Measurements from ENCODE around the gene NFIA. TPM values are rescaled to one million over a fixed set of nuclear protein-coding genes. Genes with fewer than 3 reads are reported as not detected.

The NFIA gene
- total RNA-seq, 2 donors from 2014 or later, result 17.3 to 27.3 TPM

GRCh38 chr1:61434276-61434675, 351.9 kb downstream of the NFIA start:
- H3K4me1 Mint-ChIP-seq (ENCODE audit: low read depth), result no peaks in the 10 kb centered on the region
- no peak overlapping the region for H3K27ac Mint-ChIP-seq
- H3K4me3 Mint-ChIP-seq, result no peak overlapping the region
- H3K36me3 Mint-ChIP-seq (ENCODE audit: insufficient read depth in 2 of 2), result peaks cover 0 to 2% of the 10 kb centered on the region in 2 donors
- ATAC-seq (replicated peaks in 1 of 2) (peak in 1 of 2 donors; percentile 65), DNase-seq (no peak)
- no peaks in the 10 kb centered on the region for H3K27me3 Mint-ChIP-seq (ENCODE audit: low read depth)
- H3K9me3 Mint-ChIP-seq, result no peaks in the 10 kb centered on the region

GRCh38 chr1:61435226-61435625, 352.9 kb downstream of the NFIA start:
- H3K4me1 Mint-ChIP-seq (ENCODE audit: low read depth), result no peaks in the 10 kb centered on the region
- H3K36me3 Mint-ChIP-seq (ENCODE audit: insufficient read depth in 2 of 2), result no peaks in the 10 kb centered on the region
- DNase-seq (no peak), ATAC-seq (replicated peaks in 1 of 2) (no peak)
- H3K27ac Mint-ChIP-seq, result no peak overlapping the region
- H3K9me3 Mint-ChIP-seq, result no peaks in the 10 kb centered on the region
- no peaks in the 10 kb centered on the region for H3K27me3 Mint-ChIP-seq (ENCODE audit: low read depth)
- H3K4me3 Mint-ChIP-seq, result no peak overlapping the region

GRCh38 chr1:61436016-61436415, 353.7 kb downstream of the NFIA start:
- no peaks in the 10 kb centered on the region for H3K27me3 Mint-ChIP-seq (ENCODE audit: low read depth)
- no peaks in the 10 kb centered on the region for H3K4me1 Mint-ChIP-seq (ENCODE audit: low read depth)
- DNase-seq, result peak in 1 of 2 donors; percentile 14
- no peak overlapping the region for H3K4me3 Mint-ChIP-seq
- ATAC-seq (replicated peaks in 1 of 2), result no peak
- H3K36me3 Mint-ChIP-seq (ENCODE audit: insufficient read depth in 2 of 2), result no peaks in the 10 kb centered on the region
- no peak overlapping the region for H3K27ac Mint-ChIP-seq
- H3K9me3 Mint-ChIP-seq, result no peaks in the 10 kb centered on the region

- Mint-ChIP-seq H3K9me3 (no peaks in the 10 kb centered on the region), H3K27ac (no peak overlapping the region), H3K27me3 (ENCODE audit: low read depth) (no peaks in the 10 kb centered on the region), H3K4me3 (no peak overlapping the region), H3K4me1 (ENCODE audit: low read depth) (no peaks in the 10 kb centered on the region), H3K36me3 (ENCODE audit: insufficient read depth in 2 of 2) (no peaks in the 10 kb centered on the region)
- no peak for DNase-seq
- no peak for ATAC-seq (replicated peaks in 1 of 2)
These were observed 354.2 kb downstream of the NFIA start for GRCh38 chr1:61436491-61437120.

GRCh38 chr1:61439234-61439633, 356.9 kb downstream of the NFIA start:
- ATAC-seq (replicated peaks in 1 of 2) (no peak), DNase-seq (no peak)
- Mint-ChIP-seq H3K27ac (no peak overlapping the region), H3K4me1 (ENCODE audit: low read depth) (no peaks in the 10 kb centered on the region), H3K36me3 (ENCODE audit: insufficient read depth in 2 of 2) (no peaks in the 10 kb centered on the region), H3K9me3 (no peaks in the 10 kb centered on the region), H3K4me3 (no peak overlapping the region), H3K27me3 (ENCODE audit: low read depth) (no peaks in the 10 kb centered on the region)

- no peak overlapping the region for H3K4me3 Mint-ChIP-seq
- no peaks in the 10 kb centered on the region for H3K36me3 Mint-ChIP-seq (ENCODE audit: insufficient read depth in 2 of 2)
- no peaks in the 10 kb centered on the region for H3K4me1 Mint-ChIP-seq (ENCODE audit: low read depth)
- H3K27me3 Mint-ChIP-seq (ENCODE audit: low read depth), result no peaks in the 10 kb centered on the region
- no peak for DNase-seq
- no peaks in the 10 kb centered on the region for H3K9me3 Mint-ChIP-seq
- no peak for ATAC-seq (replicated peaks in 1 of 2)
- no peak overlapping the region for H3K27ac Mint-ChIP-seq
These were observed 359.4 kb downstream of the NFIA start for GRCh38 chr1:61441723-61442262.

- ATAC-seq (replicated peaks in 1 of 2) (no peak), DNase-seq (no peak)
- H3K9me3 Mint-ChIP-seq, result no peaks in the 10 kb centered on the region
- H3K36me3 Mint-ChIP-seq (ENCODE audit: insufficient read depth in 2 of 2), result no peaks in the 10 kb centered on the region
- no peaks in the 10 kb centered on the region for H3K27me3 Mint-ChIP-seq (ENCODE audit: low read depth)
- H3K4me1 Mint-ChIP-seq (ENCODE audit: low read depth), result no peaks in the 10 kb centered on the region
- H3K27ac Mint-ChIP-seq, result no peak overlapping the region
- H3K4me3 Mint-ChIP-seq, result no peak overlapping the region
These were observed 360.2 kb downstream of the NFIA start for GRCh38 chr1:61442544-61442943.

- no peak overlapping the region for H3K4me3 Mint-ChIP-seq
- no peak overlapping the region for H3K27ac Mint-ChIP-seq
- ATAC-seq (replicated peaks in 1 of 2) (no peak), DNase-seq (no peak)
- no peaks in the 10 kb centered on the region for H3K9me3 Mint-ChIP-seq
- no peaks in the 10 kb centered on the region for H3K4me1 Mint-ChIP-seq (ENCODE audit: low read depth)
- no peaks in the 10 kb centered on the region for H3K36me3 Mint-ChIP-seq (ENCODE audit: insufficient read depth in 2 of 2)
- no peaks in the 10 kb centered on the region for H3K27me3 Mint-ChIP-seq (ENCODE audit: low read depth)
These were observed 361.9 kb downstream of the NFIA start for GRCh38 chr1:61444288-61444687.

- ATAC-seq (replicated peaks in 1 of 2) (no peak), DNase-seq (no peak)
- Mint-ChIP-seq H3K36me3 (ENCODE audit: insufficient read depth in 2 of 2) (no peaks in the 10 kb centered on the region), H3K27ac (no peak overlapping the region), H3K27me3 (ENCODE audit: low read depth) (no peaks in the 10 kb centered on the region), H3K4me3 (no peak overlapping the region), H3K4me1 (ENCODE audit: low read depth) (no peaks in the 10 kb centered on the region), H3K9me3 (no peaks in the 10 kb centered on the region)
These were observed 363.0 kb downstream of the NFIA start for GRCh38 chr1:61445269-61445825.

- Mint-ChIP-seq H3K4me3 (no peak overlapping the region), H3K4me1 (ENCODE audit: low read depth) (no peaks in the 10 kb centered on the region), H3K36me3 (ENCODE audit: insufficient read depth in 2 of 2) (no peaks in the 10 kb centered on the region), H3K9me3 (no peaks in the 10 kb centered on the region), H3K27ac (no peak overlapping the region), H3K27me3 (ENCODE audit: low read depth) (no peaks in the 10 kb centered on the region)
- ATAC-seq (replicated peaks in 1 of 2) (no peak), DNase-seq (no peak)
These were observed 364.2 kb downstream of the NFIA start for GRCh38 chr1:61446531-61446991.

GRCh38 chr1:61447106-61447967, 365.0 kb downstream of the NFIA start:
- no peak overlapping the region for H3K4me3 Mint-ChIP-seq
- ATAC-seq (replicated peaks in 1 of 2) (no peak), DNase-seq (no peak)
- no peaks in the 10 kb centered on the region for H3K36me3 Mint-ChIP-seq (ENCODE audit: insufficient read depth in 2 of 2)
- no peak overlapping the region for H3K27ac Mint-ChIP-seq
- no peaks in the 10 kb centered on the region for H3K4me1 Mint-ChIP-seq (ENCODE audit: low read depth)
- no peaks in the 10 kb centered on the region for H3K27me3 Mint-ChIP-seq (ENCODE audit: low read depth)
- H3K9me3 Mint-ChIP-seq, result no peaks in the 10 kb centered on the region

GRCh38 chr1:61447968-61448430, 365.6 kb downstream of the NFIA start:
- Mint-ChIP-seq H3K4me3 (no peak overlapping the region), H3K9me3 (no peaks in the 10 kb centered on the region), H3K27me3 (ENCODE audit: low read depth) (no peaks in the 10 kb centered on the region), H3K36me3 (ENCODE audit: insufficient read depth in 2 of 2) (no peaks in the 10 kb centered on the region), H3K4me1 (ENCODE audit: low read depth) (peaks cover 4% of the 10 kb centered on the region), H3K27ac (no peak overlapping the region)
- ATAC-seq (replicated peaks in 1 of 2) (no peak), DNase-seq (no peak)

GRCh38 chr1:61448914-61449313, 366.6 kb downstream of the NFIA start:
- Mint-ChIP-seq H3K9me3 (no peaks in the 10 kb centered on the region), H3K27ac (no peak overlapping the region)
- ATAC-seq (replicated peaks in 1 of 2), result no peak

More at GRCh38 chr1:61448914-61449313, 366.6 kb downstream of the NFIA start:
- Mint-ChIP-seq H3K27me3 (ENCODE audit: low read depth) (no peaks in the 10 kb centered on the region), H3K36me3 (ENCODE audit: insufficient read depth in 2 of 2) (no peaks in the 10 kb centered on the region), H3K4me3 (no peak overlapping the region), H3K4me1 (ENCODE audit: low read depth) (peaks cover 10% of the 10 kb centered on the region)
- DNase-seq, result no peak
